GM23248 (cell line): ENCODE results near the gene TAF3. TPM values are rescaled to one million over a fixed set of nuclear protein-coding genes. Genes with fewer than 3 reads are reported as not detected.

Experiments
- DNase-seq: peaks from one replicate; pipeline ENCODE4 v3.0.0-alpha.2; 2015
- H2AFZ ChIP-seq: fragments of 200-600 bp; sonication (generic); 2 replicates; pipeline ENCODE4 v1.6.1; 2016; ENCODE audit warnings: antibody characterized with exemption
- H3F3A ChIP-seq: fragments of 200-600 bp; sonication (generic); 2 replicates; pipeline ENCODE4 v1.6.1; 2016; ENCODE audit warnings: mild to moderate bottlenecking, antibody characterized with exemption, mixed run types; ENCODE audit not compliant: insufficient read depth
- H3K27ac ChIP-seq: fragments of 200-600 bp; sonication (generic); 2 replicates; pipeline ENCODE4 v1.5.1; 2016; ENCODE audit warnings: mild to moderate bottlenecking
- H3K27me3 ChIP-seq: fragments of 200-600 bp; sonication (generic); replicated peaks from 2 replicates; pipeline ENCODE4 v1.6.1; 2016; ENCODE audit warnings: mild to moderate bottlenecking; ENCODE audit not compliant: insufficient read depth
- H3K36me3 ChIP-seq: fragments of 200-600 bp; sonication (generic); 2 replicates; pipeline ENCODE4 v1.6.1; 2016; ENCODE audit warnings: low read depth, mild to moderate bottlenecking
- H3K4me1 ChIP-seq: fragments of 200-600 bp; sonication (generic); 2 replicates; pipeline ENCODE4 v1.6.1; 2016; ENCODE audit warnings: mild to moderate bottlenecking; ENCODE audit not compliant: insufficient read depth
- H3K4me2 ChIP-seq: fragments of 200-600 bp; sonication (generic); one replicate; pipeline ENCODE4 v1.6.1; 2016; ENCODE audit warnings: mild to moderate bottlenecking; ENCODE audit not compliant: unreplicated experiment
- H3K4me3 ChIP-seq: fragments of 200-600 bp; sonication (generic); 2 replicates; pipeline ENCODE4 v1.5.1; 2016; ENCODE audit warnings: mild to moderate bottlenecking
- H3K79me2 ChIP-seq: fragments of 200-600 bp; sonication (generic); 2 replicates; pipeline ENCODE4 v1.6.1; 2016; ENCODE audit warnings: mild to moderate bottlenecking; ENCODE audit not compliant: insufficient read depth
- H3K9ac ChIP-seq: fragments of 200-600 bp; sonication (generic); 2 replicates; pipeline ENCODE4 v1.6.1; 2016; ENCODE audit warnings: mild to moderate bottlenecking
- H3K9me2 ChIP-seq: fragments of 200-600 bp; sonication (generic); 2 replicates; pipeline ENCODE4 v1.6.1; 2016; ENCODE audit warnings: mixed run types, mild to moderate bottlenecking, moderate library complexity; ENCODE audit not compliant: insufficient read depth
- H3K9me3 ChIP-seq: fragments of 200-600 bp; sonication (generic); one replicate; pipeline ENCODE4 v1.6.1; 2017; ENCODE audit warnings: low read depth
- H4K20me1 ChIP-seq: fragments of 200-600 bp; sonication (generic); 2 replicates; pipeline ENCODE4 v1.6.0; 2016; ENCODE audit not compliant: insufficient read depth
- EZH2 ChIP-seq: fragments of 200-600 bp; sonication (generic); IDR thresholded peaks from 2 replicates; pipeline ENCODE4 v1.6.1; 2018; ENCODE audit warnings: antibody characterized with exemption, mild to moderate bottlenecking; ENCODE audit not compliant: insufficient read depth, poor library complexity, severe bottlenecking
- EZH2phosphoT487 ChIP-seq: fragments of 200-600 bp; sonication (generic); IDR thresholded peaks from 2 replicates; pipeline ENCODE4 v1.6.1; 2018; ENCODE audit warnings: antibody characterized with exemption, moderate library complexity, mild to moderate bottlenecking, low read depth; ENCODE audit not compliant: insufficient read depth
- whole genome bisulfite sequencing, 2 experiments: methylation state at CpG; one replicate each; pipeline ENCODE4 v1.1.6; 2015 to 2017; ENCODE audit warnings: low lambda C conversion rate in 2 of 2, low coverage in 1 of 2; ENCODE audit errors: missing lambda C conversion rate in 2 of 2; 5-methylcytosine and 5-hydroxymethylcytosine counted together
- in situ Hi-C: fragments of 300-500 bp; cut with MboI; formaldehyde crosslinking; loops from 2 replicates; pipeline ENCODE4 v1.15.0; 2020
- polyA plus RNA-seq: library from polyadenylated mRNA; unstranded; fragments of >200 nt; fragmentation: Nextera tagmentation; extraction: Ambion mirVana; gene quantifications from 2 replicates; pipeline ENCODE4 v1.2.1, GENCODE V29; 2016
- total RNA-seq: library from RNA; depleted of rRNA; stranded (reverse); fragments of >200 nt; shearing (Covaris generic); gene quantifications from 2 replicates; pipeline ENCODE4 v1.2.3, GENCODE V29; 2014

The TAF3 gene
- total and polyA plus RNA-seq, 2 experiments from 2014 or later = 1.7 to 5.5 TPM

DNA sequence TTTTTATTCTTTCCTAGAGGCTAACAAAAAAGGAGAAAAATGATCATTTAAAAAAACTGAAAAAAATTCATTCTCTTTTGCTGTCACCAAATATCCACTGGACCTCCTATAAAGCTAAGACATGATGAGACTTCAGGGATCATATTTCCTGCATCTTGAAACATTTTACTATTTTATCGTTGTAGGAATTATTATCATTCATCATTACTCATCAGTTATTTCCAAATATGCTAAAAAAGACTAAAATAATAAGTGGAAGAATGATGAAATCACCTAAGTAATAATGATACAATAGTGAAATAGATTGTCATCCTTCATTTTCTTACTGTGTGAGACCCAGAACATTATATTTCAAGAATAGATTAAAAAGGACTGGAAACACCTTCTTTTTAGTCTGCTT is 28.3 kb downstream of the TAF3 start:
- DNase-seq = peak; percentile 36

DNA sequence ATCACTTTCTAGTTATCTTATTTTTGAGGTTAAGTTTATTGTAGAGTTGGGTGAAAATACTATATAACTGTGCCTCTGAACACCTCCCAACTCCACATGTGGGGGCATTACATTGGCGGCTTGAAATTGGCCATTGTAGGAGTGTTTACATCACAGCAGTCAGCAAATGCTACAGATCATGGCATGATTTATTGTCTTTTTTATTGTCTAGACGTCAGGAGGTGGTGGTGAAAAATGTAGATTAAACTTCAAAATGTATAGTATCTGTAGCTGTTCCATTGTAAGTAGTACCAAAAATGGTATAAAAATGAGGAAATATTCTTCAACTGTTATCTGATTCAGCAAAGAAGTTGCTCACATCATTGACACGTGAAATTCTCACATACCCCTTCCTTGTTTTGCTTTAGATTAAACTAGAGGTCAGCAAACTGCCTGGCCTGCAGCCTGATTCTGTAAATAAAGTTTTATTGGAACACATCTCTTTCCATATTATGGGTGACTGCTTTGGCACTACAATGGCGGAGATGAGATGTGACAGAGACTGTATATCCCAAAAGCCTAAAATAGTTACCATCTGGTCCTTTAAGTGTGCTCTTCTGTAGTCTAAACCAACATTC is 35.0 kb downstream of the TAF3 start:
- Histone ChIP-seq H3K36me3 (no peaks in the 10 kb centered on the region), H2AFZ (no peak overlapping the region), H3K4me2 (no peak overlapping the region), H3K4me1 (no peaks in the 10 kb centered on the region), H3F3A (no peaks in the 10 kb centered on the region), H3K9ac (no peak overlapping the region), H4K20me1 (no peaks in the 10 kb centered on the region), H3K27me3 (no peaks in the 10 kb centered on the region), H3K27ac (no peak overlapping the region), H3K9me2 (no peaks in the 10 kb centered on the region), H3K79me2 (peaks cover 26% of the 10 kb centered on the region), H3K4me3 (no peak overlapping the region), H3K9me3 (no peaks in the 10 kb centered on the region)
- in situ Hi-C loops = no loop called here
- WGBS, 2 experiments = 83 to 86% methylated on average over 4 of the region's 4 CpGs
- TF ChIP-seq EZH2 (no peak), EZH2phosphoT487 (no peak)
- no peak for DNase-seq

More for the DNA sequence above, 28.3 kb downstream of the TAF3 start:
- TF ChIP-seq EZH2phosphoT487 = no peak
- no peak for TF ChIP-seq EZH2
- H3K9me2 ChIP-seq = no peaks in the 10 kb centered on the region
- 1 to 6% methylated on average over 1 of the region's 1 CpG for WGBS, 2 experiments
- H3K9me3 ChIP-seq = no peaks in the 10 kb centered on the region
- peaks cover 9% of the 10 kb centered on the region; the same call in 1 of the 2 replicates for H3K4me1 ChIP-seq
- no peaks in the 10 kb centered on the region for H3F3A ChIP-seq
- H3K4me3 ChIP-seq = no peak overlapping the region
- no peak overlapping the region for H2AFZ ChIP-seq
- H3K79me2 ChIP-seq = peaks cover 20% of the 10 kb centered on the region
- H3K27me3 ChIP-seq = no peaks in the 10 kb centered on the region
- peak overlapping the region; percentile 2 for H3K4me2 ChIP-seq
- in situ Hi-C loops = no loop called here
- H3K9ac ChIP-seq = no peak overlapping the region
- H3K36me3 ChIP-seq = no peaks in the 10 kb centered on the region
- no peaks in the 10 kb centered on the region for H4K20me1 ChIP-seq
- H3K27ac ChIP-seq = no peak overlapping the region

DNA sequence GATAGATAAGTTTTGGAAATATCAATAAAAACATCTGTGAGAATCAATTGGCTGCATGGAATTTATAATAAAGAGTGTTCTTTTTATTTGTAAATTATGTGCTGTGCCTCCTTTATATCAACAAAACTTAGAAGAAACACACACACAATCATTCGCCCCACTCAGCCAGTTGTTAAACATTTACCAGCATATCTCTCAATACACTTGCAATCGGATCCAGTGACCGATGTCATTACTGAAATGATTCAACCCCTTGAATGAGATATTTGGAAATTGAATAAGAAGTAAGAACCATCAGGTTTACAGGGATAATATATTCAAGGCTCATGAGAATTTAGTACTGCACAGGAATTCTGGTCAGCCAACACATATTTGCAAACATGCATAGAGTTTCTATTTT is 35.6 kb downstream of the TAF3 start:
- Histone ChIP-seq H3K9ac (no peak overlapping the region), H3K9me2 (no peaks in the 10 kb centered on the region), H3K4me1 (no peaks in the 10 kb centered on the region), H3K9me3 (no peaks in the 10 kb centered on the region), H3K4me3 (no peak overlapping the region), H3F3A (no peaks in the 10 kb centered on the region), H3K79me2 (peaks cover 30% of the 10 kb centered on the region), H4K20me1 (no peaks in the 10 kb centered on the region), H3K36me3 (no peaks in the 10 kb centered on the region), H3K4me2 (no peak overlapping the region), H3K27ac (no peak overlapping the region), H3K27me3 (no peaks in the 10 kb centered on the region), H2AFZ (no peak overlapping the region)
- TF ChIP-seq EZH2 (no peak), EZH2phosphoT487 (no peak)
- in situ Hi-C loops = no loop called here
- DNase-seq = no peak
- WGBS, 2 experiments = 88 to 91% methylated on average over 3 of the region's 3 CpGs

DNA sequence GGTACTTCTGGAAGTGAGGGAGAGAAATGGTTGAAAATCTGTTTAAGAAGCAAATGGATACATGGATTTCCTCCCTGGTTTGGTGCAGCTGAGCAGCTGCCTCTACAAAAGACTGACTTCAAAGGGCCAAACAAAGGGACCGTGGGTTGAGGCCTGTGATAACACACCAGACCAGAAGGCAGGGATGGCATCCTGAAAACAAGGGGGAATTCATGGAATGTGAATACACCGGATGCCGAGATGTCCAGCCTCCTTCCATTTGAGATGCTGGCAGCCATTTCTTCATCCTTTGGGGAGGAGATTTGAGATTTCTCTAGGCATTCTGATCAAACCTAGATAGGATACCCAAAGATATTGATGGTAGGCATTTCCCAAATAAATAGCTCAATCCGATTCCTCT is 36.9 kb downstream of the TAF3 start:
- TF ChIP-seq EZH2 (no peak), EZH2phosphoT487 (no peak)

DNA sequence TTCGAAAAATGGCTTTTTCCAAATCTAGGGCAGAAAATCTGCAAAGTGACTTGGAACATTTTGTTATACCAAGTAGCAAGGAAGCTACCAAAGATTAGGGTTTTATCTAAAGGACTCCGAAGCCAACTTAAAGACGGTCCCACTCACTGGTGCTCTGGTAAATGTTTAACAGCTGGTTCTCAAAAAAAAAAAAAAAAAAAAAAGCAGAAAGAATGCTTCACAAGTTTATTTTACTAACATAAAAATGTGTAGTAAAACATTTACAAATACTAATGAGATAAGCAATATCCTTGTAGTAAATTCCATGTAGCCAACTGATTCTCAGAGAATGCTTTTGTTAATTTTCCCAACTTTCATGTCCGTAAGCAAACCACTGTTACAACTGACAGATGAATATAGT is 38.4 kb downstream of the TAF3 start:
- Histone ChIP-seq H3K79me2 (peaks cover 22% of the 10 kb centered on the region), H3K4me2 (no peak overlapping the region), H3K4me3 (no peak overlapping the region), H3K27me3 (no peaks in the 10 kb centered on the region), H3K9ac (no peak overlapping the region), H2AFZ (no peak overlapping the region), H3K9me2 (no peaks in the 10 kb centered on the region), H3K27ac (no peak overlapping the region), H3F3A (no peaks in the 10 kb centered on the region), H3K4me1 (no peaks in the 10 kb centered on the region), H4K20me1 (no peaks in the 10 kb centered on the region), H3K36me3 (no peaks in the 10 kb centered on the region), H3K9me3 (peaks cover 2% of the 10 kb centered on the region)
- TF ChIP-seq EZH2 (no peak), EZH2phosphoT487 (no peak)
- 90 to 97% methylated on average over 4 of the region's 4 CpGs for WGBS, 2 experiments
- no peak for DNase-seq
- in situ Hi-C loops = no loop called here

More for the DNA sequence above, 36.9 kb downstream of the TAF3 start:
- no peaks in the 10 kb centered on the region for H3K4me1 ChIP-seq
- H2AFZ ChIP-seq = no peak overlapping the region
- 90 to 93% methylated on average over 4 of the region's 4 CpGs for WGBS, 2 experiments
- no peak overlapping the region for H3K27ac ChIP-seq
- no peak overlapping the region for H3K4me3 ChIP-seq
- DNase-seq = no peak
- no peaks in the 10 kb centered on the region for H3K36me3 ChIP-seq
- in situ Hi-C loops = no loop called here
- H3K79me2 ChIP-seq = peaks cover 24% of the 10 kb centered on the region
- H3K9me3 ChIP-seq = no peaks in the 10 kb centered on the region
- no peak overlapping the region for H3K9ac ChIP-seq
- no peaks in the 10 kb centered on the region for H3F3A ChIP-seq
- no peak overlapping the region for H3K4me2 ChIP-seq
- no peaks in the 10 kb centered on the region for H3K27me3 ChIP-seq
- H3K9me2 ChIP-seq = no peaks in the 10 kb centered on the region
- H4K20me1 ChIP-seq = no peaks in the 10 kb centered on the region
